SK-N-SH treated with all-trans-retinoic acid at 6 μM for 48 hours (cell line): ENCODE data around the gene ZNF280C.

Experiments used
- ARNTL ChIP-seq: fragments of 450-650 bp; formaldehyde crosslinking; IDR thresholded peaks from 2 replicates; pipeline ENCODE4 v1.5.0; 2020; ENCODE audit warnings: low read depth, mild to moderate bottlenecking, moderate library complexity, borderline replicate concordance
- ISL1 ChIP-seq: fragments of 250-450 bp; sonication (Bioruptor Pico); IDR thresholded peaks from 2 replicates; pipeline ENCODE4 v2.1.2; 2022; ENCODE audit warnings: mild to moderate bottlenecking, moderate library complexity
- PATZ1 ChIP-seq: fragments of 250-450 bp; sonication (Bioruptor Pico); IDR thresholded peaks from 2 replicates; pipeline ENCODE4 v1.8.0; 2020; ENCODE audit warnings: mild to moderate bottlenecking, moderate library complexity, borderline replicate concordance
- RARB ChIP-seq: fragments of 250-450 bp; sonication (Bioruptor Pico); IDR thresholded peaks from 2 replicates; pipeline ENCODE4 v1.8.0; 2021; ENCODE audit warnings: mild to moderate bottlenecking, moderate library complexity
- TSHZ2 ChIP-seq: fragments of 250-450 bp; sonication (Bioruptor Pico); IDR thresholded peaks from 2 replicates; pipeline ENCODE4 v1.5.0; 2020; ENCODE audit warnings: mild to moderate bottlenecking, moderate library complexity
- ZFP3 ChIP-seq: fragments of 250-450 bp; sonication (Bioruptor Pico); IDR thresholded peaks from 2 replicates; pipeline ENCODE4 v1.5.0; 2020; ENCODE audit warnings: mild to moderate bottlenecking, moderate library complexity
- ZFP30 ChIP-seq: fragments of 450-650 bp; formaldehyde crosslinking; IDR thresholded peaks from 2 replicates; pipeline ENCODE4 v1.5.0; 2022; ENCODE audit warnings: mild to moderate bottlenecking, moderate library complexity

DNA sequence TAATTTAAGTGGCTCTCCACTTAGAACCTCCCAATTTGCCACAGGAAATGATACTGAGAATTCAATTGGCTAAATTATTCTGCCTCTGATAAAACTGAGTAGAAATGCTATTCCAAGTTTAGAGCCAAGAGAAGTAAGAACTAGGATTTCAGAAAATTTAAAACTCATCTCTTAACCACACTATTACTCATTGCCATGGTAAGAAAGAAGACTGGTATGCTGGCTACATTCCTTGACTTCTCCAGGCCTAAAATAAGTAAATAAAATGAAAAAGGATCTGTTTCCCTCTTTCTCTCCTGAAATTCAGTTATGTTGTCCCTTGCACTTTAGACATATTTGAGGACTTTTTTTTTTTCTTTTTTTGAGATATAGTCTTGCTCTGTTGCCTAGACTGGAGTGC lies 23.3 kb downstream of the ZNF280C start:
- TF ChIP-seq RARB (no peak), ISL1 (CRISPR knock-in tag) (no peak), ARNTL (CRISPR knock-in tag) (no peak), ZFP3 (CRISPR knock-in tag) (no peak), TSHZ2 (no peak), PATZ1 (no peak), ZFP30 (CRISPR knock-in tag) (no peak)
